Effector CD8-positive, alpha-beta T cell (primary cell): ENCODE results near the gene POP5.
A peak's percentile ranks its signal among the peaks of the same experiment; 100 is the strongest.

Experiments used
- DNase-seq: peaks from one replicate; lab custom pipeline; 2025; lab: John Stamatoyannopoulos, UW

The POP5 gene

GRCh38 chr12:120590741-120591407 is 9.7 kb upstream of the POP5 start:
- DNase-seq = no peak

- no peak for DNase-seq
These were observed 8.0 kb upstream of the POP5 start for GRCh38 chr12:120588948-120589930.

- DNase-seq = no peak
These were observed 7.2 kb upstream of the POP5 start for GRCh38 chr12:120588371-120588770.

- DNase-seq = no peak
These were observed 5.7 kb upstream of the POP5 start for GRCh38 chr12:120586860-120587259.

- no peak for DNase-seq
These were observed 5.0 kb upstream of the POP5 start for GRCh38 chr12:120586206-120586605.

GRCh38 chr12:120584343-120585149 is 3.3 kb upstream of the POP5 start:
- DNase-seq = peak; percentile 26

GRCh38 chr12:120583478-120584030 is 2.4 kb upstream of the POP5 start:
- DNase-seq = peak; percentile 87

- no peak for DNase-seq
These were observed 796 bp upstream of the POP5 start for GRCh38 chr12:120581998-120582397.

GRCh38 chr12:120579179-120579578 is 2.0 kb downstream of the POP5 start:
- DNase-seq = no peak

GRCh38 chr12:120574106-120574505 is 7.1 kb downstream of the POP5 start:
- DNase-seq = no peak

GRCh38 chr12:120573560-120573959 is 7.6 kb downstream of the POP5 start:
- DNase-seq = no peak

GRCh38 chr12:120571299-120571698 is 9.9 kb downstream of the POP5 start:
- DNase-seq = no peak

GRCh38 chr12:120563495-120563894 is 17.7 kb downstream of the POP5 start:
- DNase-seq = no peak

- DNase-seq = no peak
These were observed 18.3 kb downstream of the POP5 start for GRCh38 chr12:120562906-120563305.

- no peak for DNase-seq
These were observed 23.6 kb downstream of the POP5 start for GRCh38 chr12:120557589-120557988.

GRCh38 chr12:120554678-120555077 is 26.5 kb downstream of the POP5 start:
- no peak for DNase-seq

- no peak for DNase-seq
These were observed 35.2 kb downstream of the POP5 start for GRCh38 chr12:120546050-120546386.

GRCh38 chr12:120544691-120545090 is 36.5 kb downstream of the POP5 start:
- DNase-seq = no peak

- DNase-seq = no peak
These were observed 39.0 kb downstream of the POP5 start for GRCh38 chr12:120542166-120542565.

- no peak for DNase-seq
These were observed 40.8 kb downstream of the POP5 start for GRCh38 chr12:120540445-120540844.

GRCh38 chr12:120539303-120539702 is 41.9 kb downstream of the POP5 start:
- DNase-seq = no peak
